ENCODE data around the gene PRF1. TPM values are rescaled to one million over a fixed set of nuclear protein-coding genes. Genes with fewer than 3 reads are reported as not detected.
"Not testable (repeated sequence)": the region's sequence is repeated elsewhere in the genome, so short reads cannot be mapped to it uniquely, and the experiment has no call there.

Gene PRF1
- total RNA-seq, 1 experiment from 2014 or later = not detected

DNA sequence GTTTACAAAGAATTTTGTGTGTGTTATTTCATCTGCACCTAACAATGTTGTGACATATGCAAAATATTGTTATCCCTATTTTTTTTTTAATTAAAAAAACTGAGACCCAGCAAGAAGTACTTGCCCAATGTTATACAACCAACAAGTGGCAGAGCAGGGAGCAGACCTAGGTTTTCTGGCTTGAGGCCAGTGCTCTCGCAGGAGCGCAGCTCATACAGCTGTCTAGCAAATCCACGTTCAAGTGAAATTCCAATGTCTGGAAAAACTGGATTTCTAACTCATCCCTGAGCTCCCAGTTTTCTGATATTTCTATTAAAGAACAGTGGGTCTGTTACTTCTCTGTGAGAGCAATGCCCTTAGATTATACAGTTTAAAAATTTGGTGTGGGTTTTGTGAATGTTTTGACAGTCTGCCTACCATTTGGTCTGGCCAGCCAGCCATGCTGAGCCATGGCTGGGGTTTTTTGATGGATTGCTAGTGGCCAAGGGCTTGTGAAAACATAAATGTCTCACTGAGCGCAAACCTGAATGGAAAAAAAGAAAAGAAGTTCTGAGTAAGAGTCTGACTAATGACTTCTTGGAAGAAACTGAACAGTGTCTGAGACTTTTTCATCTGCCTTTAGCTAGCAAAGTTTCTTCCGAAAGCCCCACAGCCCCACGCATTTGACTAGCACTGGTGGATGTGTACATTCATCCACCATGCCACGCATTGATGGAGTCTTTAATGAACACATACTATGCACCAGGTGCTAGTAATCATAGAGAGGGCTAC is 15.4 kb upstream of the PRF1 start:
- DNase-seq (ENCODE audit: low read depth) = peak; percentile 78

DNA sequence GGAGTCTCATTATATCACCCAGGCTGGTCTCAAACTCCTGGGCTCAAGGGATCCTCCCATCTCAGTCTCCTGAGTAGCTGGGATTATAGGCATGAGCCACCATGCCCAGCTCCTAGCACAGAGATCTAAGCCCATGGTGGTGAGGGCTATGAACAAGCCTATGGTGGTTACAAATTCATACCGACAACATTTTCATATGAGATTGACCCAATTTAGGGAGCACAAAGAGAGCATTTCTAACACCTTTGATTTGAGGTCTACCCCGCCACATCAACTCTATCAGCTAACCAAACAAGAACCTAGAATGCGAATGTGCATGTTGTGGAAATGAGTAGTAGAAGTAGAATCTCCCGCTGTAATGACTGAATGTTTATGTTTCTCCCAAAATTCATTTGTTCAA is 14.2 kb upstream of the PRF1 start:
- no peak for DNase-seq (ENCODE audit: low read depth)

DNA sequence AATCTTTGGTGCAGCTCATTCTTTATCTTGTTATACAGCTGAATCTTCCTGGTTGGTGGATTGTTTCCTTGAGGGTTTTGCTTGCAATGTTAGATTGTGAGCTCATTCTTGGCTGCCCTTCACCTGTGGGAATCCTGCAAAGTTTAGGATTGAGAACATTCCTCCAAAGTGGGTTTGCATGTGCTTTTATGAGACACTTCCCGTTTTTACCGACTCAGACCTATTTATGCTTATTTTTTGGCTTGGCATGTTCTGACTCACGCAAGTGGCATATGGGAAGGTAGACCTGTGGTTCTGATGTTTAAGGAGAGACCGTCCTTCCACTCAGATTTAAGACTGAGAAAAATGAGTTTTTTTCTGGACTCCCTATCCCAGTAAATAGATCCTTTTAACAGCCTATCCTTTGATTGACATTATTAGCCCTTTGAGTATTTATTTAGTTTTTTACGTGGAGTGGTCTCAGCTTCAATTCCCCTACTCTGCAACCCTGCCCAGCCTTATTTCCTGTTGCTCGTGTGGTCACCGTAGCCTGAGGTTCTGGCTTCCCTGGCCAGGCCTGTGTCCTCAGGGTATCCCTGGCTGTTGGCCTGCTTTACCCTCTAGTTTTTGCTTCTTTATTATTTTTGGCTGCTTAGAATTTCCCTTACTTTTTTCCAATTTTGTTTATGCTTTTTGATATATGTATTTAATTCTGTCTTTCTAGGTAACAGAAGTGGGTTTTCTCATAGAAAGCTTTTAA is 13.4 kb upstream of the PRF1 start:
- peak; percentile 87 for DNase-seq (ENCODE audit: low read depth)

DNA sequence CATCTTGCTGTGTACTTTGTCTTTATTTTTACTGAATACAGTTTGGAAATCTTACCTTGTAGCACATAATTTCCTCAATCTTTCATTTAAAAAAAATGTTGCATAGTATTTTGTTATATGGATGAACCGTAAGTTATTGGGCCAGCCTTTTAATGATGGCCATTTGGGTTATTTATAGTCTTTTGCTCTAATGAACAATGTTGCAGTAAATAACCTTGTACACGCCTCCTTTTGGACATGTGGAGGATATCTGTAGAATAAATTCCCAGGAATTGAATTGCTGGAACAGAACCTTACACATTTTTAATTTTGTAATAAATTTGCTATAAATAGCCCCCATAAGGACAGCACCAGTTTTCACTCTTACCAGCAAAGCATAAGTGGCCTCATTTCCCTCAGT is 12.7 kb upstream of the PRF1 start:
- DNase-seq (ENCODE audit: low read depth) = no peak

DNA sequence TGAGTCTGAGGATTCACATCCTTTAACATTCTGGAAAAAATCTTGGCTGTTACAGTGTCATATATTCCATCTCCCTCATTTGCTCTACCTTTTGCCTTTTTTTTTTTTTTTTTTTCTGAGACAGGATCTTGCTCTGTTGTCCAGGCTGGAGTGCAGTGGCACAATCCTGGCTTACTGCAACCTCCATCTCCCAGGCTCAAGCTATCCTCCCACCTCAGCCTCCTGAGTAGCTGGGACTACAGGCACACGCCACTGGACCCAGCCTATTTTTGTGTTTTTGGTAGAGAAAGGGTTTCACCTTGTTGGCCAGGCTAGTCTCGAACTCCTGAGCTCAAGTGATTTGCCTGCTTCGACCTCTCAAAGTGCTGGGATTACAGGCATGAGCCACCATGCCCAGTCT is 11.8 kb upstream of the PRF1 start:
- DNase-seq (ENCODE audit: low read depth) = not testable (repeated sequence)

DNA sequence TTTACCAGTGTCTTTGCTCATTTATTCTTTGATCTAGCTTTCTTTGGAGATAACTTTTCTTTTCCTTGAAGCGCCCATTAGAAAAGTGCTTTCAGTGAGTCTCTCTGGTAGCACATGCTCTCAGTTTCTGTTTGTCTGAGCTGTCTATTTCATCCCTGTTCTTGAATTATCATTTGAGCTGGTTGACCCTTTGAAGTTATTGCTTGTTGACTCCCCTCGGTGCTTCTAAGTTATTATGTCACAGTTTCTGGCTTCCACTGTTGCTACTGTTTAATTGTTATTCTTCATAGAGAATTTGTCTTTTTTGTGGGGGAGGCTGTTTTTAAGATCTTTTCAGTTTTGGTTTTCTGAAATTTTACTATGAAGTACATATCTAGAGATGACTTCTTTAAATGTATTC is 11.4 kb upstream of the PRF1 start:
- no peak for DNase-seq (ENCODE audit: low read depth)

DNA sequence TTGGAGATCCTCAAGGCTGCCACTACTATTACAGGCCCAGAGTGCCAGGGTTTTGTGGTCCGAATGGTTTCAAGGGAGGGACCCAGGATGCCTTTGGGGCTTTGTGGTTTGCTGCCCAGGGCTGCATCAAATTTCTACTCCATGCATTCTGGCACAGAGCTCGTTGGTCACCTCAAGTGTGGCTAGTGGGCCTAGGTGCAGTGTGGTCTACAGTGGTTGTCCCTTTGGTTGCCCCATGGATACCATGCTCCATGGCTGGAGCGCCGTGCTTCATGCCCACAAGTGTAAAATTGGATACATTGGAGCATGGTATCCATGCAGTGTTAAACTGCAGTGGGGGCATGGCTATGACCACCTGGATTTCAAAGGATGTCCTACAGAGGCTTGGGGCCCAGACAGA is 5.4 kb upstream of the PRF1 start:
- DNase-seq (ENCODE audit: low read depth) = peak; percentile 35

DNA sequence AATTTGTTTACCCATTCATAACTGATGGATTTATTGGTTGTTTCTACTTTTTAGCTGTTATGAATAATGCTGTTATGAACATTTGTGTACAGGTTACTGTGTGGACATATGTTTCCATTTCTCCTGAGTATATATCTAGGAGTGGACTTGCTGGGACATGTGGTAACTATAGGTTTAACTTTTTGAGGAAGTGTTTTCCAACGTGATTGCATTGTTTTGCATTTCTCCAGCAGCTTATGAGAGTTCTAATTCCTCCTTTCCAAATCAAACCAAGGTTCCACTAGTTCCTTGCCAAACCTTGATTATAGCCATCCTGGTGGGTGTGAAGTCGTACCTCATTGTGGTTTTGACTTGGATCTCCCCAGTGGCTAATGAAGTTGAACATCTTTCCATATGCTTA is 2.6 kb upstream of the PRF1 start:
- DNase-seq (ENCODE audit: low read depth) = no peak

DNA sequence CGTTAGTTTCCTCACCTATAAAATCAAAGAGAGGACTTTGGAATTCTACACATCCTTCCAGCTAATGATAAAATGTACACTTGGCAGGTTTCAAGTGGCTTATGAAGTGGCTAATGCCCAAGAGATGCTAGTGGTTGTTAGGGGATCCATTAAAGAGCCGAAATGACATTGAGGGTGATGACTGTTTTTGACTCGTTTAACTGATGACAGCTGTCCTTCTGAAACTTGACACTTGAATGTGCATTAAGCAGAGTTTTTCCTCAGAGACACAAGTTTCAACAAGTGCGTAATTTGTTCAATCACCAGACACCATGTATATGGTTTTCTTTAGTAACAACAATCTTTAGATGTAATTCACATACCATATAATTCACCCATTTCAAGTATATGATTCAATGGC is 1.6 kb upstream of the PRF1 start:
- no peak for DNase-seq (ENCODE audit: low read depth)

DNA sequence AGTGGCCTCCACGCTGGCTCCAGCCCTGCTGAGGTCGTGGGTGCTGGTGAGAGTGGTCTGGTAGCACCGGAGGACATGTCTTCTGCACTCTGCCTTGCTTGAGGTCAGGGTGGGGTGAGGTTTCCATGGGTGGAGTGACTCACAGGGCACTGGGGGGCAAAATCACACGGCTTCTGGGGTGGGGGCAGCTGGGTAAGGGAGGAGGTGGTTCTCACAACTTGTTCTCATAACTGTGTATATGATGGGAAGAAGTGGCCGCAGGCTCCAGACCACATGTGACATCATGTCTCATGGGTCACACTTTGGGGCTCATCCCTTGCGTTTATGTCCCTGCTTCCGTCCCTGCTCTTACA is 884 bp upstream of the PRF1 start:
- no peak for DNase-seq (ENCODE audit: low read depth)

DNA sequence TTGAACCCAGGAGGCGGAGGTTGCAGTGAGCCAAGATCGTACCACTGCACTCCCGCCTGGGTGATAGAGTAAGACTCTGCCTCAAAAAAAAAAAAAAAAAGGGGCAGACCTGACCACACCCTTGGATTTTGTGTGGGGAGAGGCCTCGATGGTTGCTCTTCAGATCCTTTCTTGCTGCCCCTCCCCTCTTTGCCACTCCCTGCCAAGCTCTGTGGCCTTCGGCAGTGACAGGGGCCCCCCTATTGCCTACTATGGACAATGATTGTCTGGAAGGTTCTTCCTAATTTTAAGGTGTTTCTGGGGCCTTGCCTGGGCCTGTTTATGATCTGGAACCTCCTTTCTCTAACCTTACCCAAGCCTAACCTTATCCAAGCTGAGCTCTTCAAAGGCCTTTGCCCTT is 795 bp downstream of the PRF1 start:
- no peak for DNase-seq (ENCODE audit: low read depth)

DNA sequence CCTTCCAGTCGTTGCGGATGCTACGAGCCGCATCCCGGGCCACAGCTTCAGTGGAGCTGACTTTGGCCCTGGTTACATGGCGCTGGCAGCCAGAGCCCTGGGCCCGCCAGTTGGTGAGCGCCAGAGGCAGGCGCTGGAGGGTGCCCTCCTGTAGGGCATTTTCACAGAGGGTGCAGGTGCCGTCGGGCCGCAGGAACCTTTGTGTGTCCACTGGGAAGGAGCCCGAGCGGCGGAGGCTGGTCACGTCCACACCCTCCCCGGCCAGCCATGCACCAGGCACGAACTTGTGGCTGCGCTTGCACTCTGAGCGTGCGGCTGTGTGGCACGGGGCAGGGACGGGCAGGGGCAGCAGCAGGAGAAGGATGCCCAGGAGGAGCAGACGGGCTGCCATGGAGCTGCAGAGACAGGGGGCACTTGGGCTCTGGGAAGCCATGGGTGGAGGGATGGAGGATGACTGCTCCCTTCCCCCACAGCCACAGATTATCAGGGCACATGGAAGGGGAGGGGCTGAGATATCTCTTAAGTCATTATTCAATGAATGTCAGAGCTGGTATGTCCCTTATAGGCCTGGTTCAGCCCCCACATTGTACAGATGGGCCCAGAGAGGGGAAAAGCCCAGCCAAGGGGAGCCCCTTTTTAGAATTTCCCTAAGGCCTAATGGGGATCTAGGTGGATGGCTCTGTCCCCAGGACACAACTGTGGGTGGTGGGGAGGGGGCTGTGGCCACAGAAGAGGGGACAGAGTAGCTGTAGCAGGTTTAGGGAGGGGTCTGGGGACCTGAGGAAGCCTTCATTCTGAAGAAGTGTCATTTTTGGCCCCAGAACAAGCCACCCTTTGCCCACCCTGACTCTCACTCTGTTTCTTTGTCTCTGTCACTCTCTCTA is 1.8 kb downstream of the PRF1 start:
- no peak for DNase-seq (ENCODE audit: low read depth)

DNA sequence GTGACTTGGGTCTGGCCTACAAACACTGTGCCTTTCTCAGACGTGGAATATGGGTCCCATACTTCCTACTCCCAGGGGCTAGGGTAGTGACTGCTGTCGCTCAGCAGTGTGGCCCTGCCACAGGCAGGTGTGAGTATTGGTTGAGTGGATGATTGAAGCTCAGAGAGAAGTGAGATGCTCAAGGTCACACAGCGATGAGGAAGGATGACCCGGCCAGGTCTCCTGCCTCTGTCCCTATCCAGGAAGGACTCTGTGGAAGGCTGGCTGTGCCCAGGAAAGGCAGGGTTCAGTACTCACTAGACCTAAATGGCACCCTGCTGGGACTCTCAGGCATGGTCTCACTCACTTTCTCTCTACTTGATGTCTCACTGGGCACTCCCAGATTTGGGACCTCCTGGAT is 2.8 kb downstream of the PRF1 start:
- no peak for DNase-seq (ENCODE audit: low read depth)

DNA sequence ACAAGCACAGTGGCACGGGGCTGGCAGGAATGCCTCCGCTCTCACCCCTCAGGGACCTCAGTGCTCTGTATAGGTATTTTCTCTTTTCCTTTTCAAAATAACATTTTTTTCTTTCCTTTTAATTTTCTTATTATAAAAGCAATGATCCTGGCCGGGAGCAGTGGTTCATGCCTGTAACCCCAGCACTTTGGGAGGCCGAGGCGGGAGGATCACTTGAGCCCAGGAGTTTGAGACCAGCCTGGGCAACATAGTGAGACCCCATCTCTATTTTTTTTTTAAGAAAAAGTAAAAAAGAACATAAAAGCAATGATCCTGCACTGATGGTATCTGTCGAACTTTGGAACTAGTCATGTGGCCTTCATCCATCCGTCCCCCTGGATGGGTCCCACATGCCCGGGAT is 3.2 kb downstream of the PRF1 start:
- no peak for DNase-seq (ENCODE audit: low read depth)

DNA sequence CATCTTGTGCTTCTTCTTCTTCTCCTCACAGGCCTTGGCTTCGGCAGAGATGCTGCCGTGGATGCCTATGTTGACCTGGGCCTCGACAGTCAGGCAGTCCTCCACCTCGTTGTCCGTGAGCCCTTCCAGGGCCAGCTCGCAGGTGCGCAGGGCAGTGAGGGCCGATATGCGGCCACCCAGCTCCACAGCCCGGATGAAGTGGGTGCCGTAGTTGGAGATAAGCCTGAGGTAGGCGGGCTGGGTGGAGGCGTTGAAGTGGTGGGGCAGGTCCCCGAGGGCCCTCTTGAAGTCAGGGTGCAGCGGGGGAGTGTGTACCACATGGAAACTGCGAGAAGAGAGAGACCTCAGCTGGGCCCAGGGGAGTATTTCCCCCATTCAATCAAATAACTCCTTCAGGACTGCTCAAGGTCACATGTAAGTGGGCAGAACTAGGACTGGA is 3.7 kb downstream of the PRF1 start:
- no peak for DNase-seq (ENCODE audit: low read depth)

DNA sequence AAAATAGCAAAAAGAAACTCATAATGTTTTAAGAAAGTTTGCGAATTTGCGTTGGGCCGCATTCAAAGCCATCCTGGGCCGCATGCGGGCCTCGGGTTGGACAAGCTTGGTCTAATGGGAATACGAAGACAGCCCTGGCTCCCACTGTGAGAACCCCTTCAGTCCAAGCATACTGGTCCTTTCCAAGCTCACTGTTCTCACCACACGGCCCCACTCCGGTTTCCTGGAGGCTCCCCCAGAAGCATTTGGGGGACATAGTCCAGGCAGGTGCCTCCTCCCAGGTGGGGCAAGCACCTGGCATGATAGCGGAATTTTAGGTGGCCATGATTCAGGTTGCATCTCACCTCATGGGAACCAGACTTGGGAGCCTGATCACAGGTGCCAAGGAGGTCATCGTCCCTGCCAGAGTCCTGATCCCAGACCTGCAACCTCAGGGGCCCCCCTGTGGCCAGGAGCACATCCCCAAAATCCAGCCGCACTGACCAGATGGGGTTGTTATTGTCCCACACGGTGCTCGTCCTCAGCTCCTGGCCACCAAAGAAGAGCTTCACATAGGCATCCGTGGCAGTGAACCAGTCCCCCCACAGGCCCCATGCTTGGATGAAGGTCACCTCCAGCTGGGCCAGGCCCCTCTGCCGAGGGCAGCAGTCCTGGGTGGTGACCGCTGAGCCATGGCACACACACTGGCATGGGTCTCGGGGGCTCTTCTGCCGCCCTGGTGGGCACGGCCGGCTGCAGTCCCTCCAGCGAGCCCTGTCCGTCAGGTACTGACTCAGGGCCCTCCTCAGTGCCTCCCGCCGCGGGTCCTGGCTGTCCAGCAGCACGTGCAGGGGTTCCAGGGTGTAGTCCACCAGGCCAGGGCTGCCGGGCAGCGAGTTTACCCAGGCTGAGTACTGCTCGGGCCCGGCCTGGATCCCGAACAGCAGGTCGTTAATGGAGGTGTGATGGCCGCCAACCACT is 4.4 kb downstream of the PRF1 start:
- DNase-seq (ENCODE audit: low read depth) = no peak

DNA sequence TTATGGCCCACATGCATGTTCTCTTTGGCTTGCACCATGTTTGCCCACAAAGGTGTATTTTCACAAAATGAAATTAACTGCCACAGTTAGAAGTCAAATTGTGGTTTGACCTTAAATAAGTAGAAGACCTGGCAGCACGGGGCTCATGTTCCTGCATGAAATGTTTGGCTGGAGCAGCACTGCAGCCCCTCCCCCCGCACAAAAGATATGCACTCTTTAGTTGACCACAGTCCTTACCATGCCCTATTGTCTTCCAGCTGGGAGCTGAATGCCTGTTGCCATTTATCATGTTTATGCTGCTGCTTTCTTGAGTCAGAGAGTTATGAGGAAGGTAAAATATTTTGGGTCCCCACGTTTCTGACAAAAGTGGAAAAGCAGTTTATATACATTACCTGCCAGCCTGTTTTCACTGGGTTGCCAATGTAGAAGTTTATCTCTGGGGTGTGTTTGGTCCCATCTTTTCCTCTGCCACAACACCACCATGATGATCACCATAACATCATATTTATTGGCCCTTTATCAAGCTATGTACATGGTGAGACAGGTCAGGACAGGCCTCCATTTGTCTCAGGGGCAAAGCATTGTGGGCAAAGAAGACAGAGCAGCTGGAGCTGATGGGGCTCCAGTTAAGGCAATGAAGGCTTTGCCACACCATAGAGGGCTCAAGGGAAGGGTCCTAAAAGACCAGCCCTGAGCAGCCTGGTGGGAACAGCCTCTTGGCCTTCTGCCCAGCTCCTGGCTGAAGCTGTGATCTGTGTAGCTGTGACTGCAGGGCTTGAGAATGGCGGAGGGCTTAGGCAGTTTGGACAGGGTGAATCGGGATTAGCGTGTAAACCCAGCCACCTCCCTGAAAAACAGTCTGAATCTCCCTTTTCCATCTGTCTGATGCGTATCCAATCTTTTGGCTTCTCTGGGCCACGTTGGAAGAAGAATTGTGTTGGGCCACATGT is 5.4 kb downstream of the PRF1 start:
- DNase-seq (ENCODE audit: low read depth) = no peak

DNA sequence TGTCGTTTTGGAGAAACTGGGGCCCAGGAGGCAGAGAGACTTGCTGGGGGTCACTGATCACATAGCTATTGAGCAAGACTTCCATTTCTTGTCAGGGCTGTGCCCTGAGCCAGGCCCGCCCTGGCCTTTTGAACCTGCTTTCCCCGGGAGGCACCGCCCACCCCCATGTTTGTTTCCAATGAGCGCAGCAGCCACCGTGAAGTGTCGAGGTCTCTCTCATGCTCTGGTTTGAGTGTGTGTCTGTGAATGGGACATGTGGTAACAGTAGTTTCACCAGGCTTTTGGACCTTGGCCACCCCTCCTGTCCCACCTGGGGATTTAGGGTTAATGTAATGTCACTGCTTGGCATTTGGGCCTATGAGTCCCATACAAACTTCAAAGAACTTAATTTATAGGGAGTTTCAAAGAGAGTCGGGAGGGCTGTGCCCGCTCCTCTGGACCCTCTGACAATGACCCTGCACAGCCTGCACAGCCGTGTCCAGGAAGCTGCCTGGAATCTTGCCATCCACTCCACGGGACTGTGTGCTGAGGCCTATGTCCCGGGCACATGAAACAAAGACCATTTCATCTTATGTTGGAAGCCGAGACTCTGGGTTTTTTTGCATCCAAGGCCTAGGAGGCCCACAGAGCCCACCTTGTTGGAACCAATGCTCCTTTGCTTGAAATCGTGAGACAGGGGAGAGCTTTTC is 6.3 kb downstream of the PRF1 start:
- no peak for DNase-seq (ENCODE audit: low read depth)

DNA sequence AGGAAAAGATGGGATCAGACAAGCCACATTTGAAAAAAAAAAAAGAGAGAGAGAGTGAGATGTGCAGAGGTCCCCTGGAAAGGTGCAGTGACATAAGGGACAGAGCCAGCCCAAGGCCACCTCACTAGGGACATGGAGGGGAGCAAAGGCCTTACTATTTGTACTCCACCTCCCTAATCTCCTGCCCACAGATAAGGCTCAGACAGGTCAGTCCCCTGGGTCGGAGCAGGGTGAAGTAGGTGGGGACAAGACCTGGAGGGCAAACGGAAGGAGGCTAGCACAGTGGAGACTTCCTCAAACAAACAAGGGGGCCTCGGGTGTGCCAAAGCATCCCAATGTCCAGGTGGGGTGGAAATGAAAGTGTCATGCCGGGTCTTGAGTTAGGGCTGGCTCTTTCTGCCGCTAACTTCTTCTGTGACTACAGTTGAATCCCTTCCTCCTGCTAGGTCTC is 7.0 kb downstream of the PRF1 start:
- no peak for DNase-seq (ENCODE audit: low read depth)

DNA sequence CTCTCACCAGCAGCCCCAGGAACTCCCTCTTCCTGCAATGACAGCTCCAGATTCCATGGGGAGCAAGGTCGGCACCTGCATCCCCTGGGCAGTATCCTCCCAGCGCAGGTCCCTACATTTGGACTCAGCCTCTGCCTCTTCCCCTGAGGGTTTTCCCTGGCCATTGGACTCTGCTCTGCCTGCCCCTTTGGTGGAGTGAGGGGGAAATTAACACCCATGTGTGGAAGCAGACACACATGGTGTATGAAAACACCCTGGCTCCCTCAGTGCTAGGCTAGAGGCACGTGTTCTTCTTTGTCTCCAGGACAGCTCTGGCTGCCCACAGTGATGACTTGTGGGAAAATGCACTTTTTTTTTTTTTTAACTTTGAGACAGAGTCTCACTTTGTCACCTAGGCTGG is 8.4 kb downstream of the PRF1 start:
- DNase-seq (ENCODE audit: low read depth) = no peak

Measured in RPMI7951 (cell line).